H9 (cell line): ENCODE data around the gene MAP3K7. TPM values are rescaled to one million over a fixed set of nuclear protein-coding genes. Genes with fewer than 3 reads are reported as not detected.

ENCODE experiments used
- DNase-seq: peaks from one replicate; pipeline ENCODE4 v3.0.0-alpha.2; 2017
- H2AFZ ChIP-seq: one replicate; pipeline ENCODE4 v1.6.1; 2013; ENCODE audit warnings: mild to moderate bottlenecking, low read length, control low read depth, moderate library complexity
- H2AK5ac ChIP-seq: 2 replicates; pipeline ENCODE4 v1.6.1; 2013; ENCODE audit warnings: low read length, control low read depth, mixed read lengths; ENCODE audit not compliant: insufficient read length
- H2BK120ac ChIP-seq: one replicate; pipeline ENCODE4 v1.6.1; 2013; ENCODE audit warnings: low read depth, mild to moderate bottlenecking, low read length, control low read depth, inconsistent platforms; ENCODE audit not compliant: poor library complexity, severe bottlenecking
- H2BK12ac ChIP-seq: 2 replicates; pipeline ENCODE4 v1.6.1; 2013; ENCODE audit warnings: low read length, control low read depth, mixed read lengths, low read depth; ENCODE audit not compliant: insufficient read length
- H2BK15ac ChIP-seq: 2 replicates; pipeline ENCODE4 v1.6.1; 2013; ENCODE audit warnings: low read depth, low read length, control low read depth
- H2BK20ac ChIP-seq: one replicate; pipeline ENCODE4 v1.6.1; 2013; ENCODE audit warnings: low read depth, mild to moderate bottlenecking, low read length, control low read depth, inconsistent platforms; ENCODE audit not compliant: poor library complexity, severe bottlenecking
- H2BK5ac ChIP-seq: 2 replicates; pipeline ENCODE4 v1.6.1; 2013; ENCODE audit warnings: low read length, control low read depth, mixed read lengths; ENCODE audit not compliant: insufficient read length
- H3K14ac ChIP-seq: 2 replicates; pipeline ENCODE4 v1.6.1; 2013; ENCODE audit warnings: low read length, control low read depth; ENCODE audit not compliant: insufficient read depth
- H3K18ac ChIP-seq: 2 replicates; pipeline ENCODE4 v1.6.1; 2013; ENCODE audit warnings: low read depth, mild to moderate bottlenecking, mixed read lengths, low read length, control low read depth; ENCODE audit not compliant: insufficient read length
- H3K23ac ChIP-seq: 2 replicates; pipeline ENCODE4 v1.6.1; 2013; ENCODE audit warnings: low read length, control low read depth, mixed read lengths, low read depth; ENCODE audit not compliant: insufficient read length
- H3K23me2 ChIP-seq: 2 replicates; pipeline ENCODE4 v1.6.1; 2013; ENCODE audit warnings: low read depth, mild to moderate bottlenecking, mixed read lengths, low read length, control low read depth; ENCODE audit not compliant: insufficient read length, poor library complexity, severe bottlenecking
- H3K27ac ChIP-seq: 2 replicates; pipeline ENCODE4 v1.5.1; 2013; ENCODE audit warnings: low read length, control low read depth, mixed read lengths, low read depth; ENCODE audit not compliant: insufficient read length
- H3K27me3 ChIP-seq: 2 replicates; pipeline ENCODE4 v1.6.1; 2013; ENCODE audit warnings: low read length, control low read depth, inconsistent platforms; ENCODE audit not compliant: insufficient read depth
- H3K4ac ChIP-seq: 2 replicates; pipeline ENCODE4 v1.6.1; 2013; ENCODE audit warnings: low read depth, mild to moderate bottlenecking, control low read depth, inconsistent platforms, low read length, moderate library complexity
- H3K4me1 ChIP-seq: 2 replicates; pipeline ENCODE4 v1.6.1; 2013; ENCODE audit warnings: low read length, control low read depth, inconsistent platforms; ENCODE audit not compliant: insufficient read depth
- H3K4me2 ChIP-seq: 2 replicates; pipeline ENCODE4 v1.6.1; 2013; ENCODE audit warnings: low read length, control low read depth, mixed read lengths; ENCODE audit not compliant: insufficient read length, insufficient read depth
- H3K56ac ChIP-seq: 2 replicates; pipeline ENCODE4 v1.6.1; 2013; ENCODE audit warnings: low read depth, mild to moderate bottlenecking, mixed read lengths, low read length, control low read depth; ENCODE audit not compliant: insufficient read length
- H3K79me1 ChIP-seq: 2 replicates; pipeline ENCODE4 v1.6.1; 2013; ENCODE audit warnings: low read depth, mild to moderate bottlenecking, moderate library complexity, low read length, control low read depth, inconsistent platforms; ENCODE audit not compliant: insufficient read depth, poor library complexity, severe bottlenecking
- H3K79me2 ChIP-seq: 2 replicates; pipeline ENCODE4 v1.6.1; 2013; ENCODE audit warnings: low read length, control low read depth, inconsistent platforms; ENCODE audit not compliant: insufficient read depth
- H3K9ac ChIP-seq: 2 replicates; pipeline ENCODE4 v1.6.1; 2013; ENCODE audit warnings: low read length, control low read depth, mixed read lengths; ENCODE audit not compliant: insufficient read length; ENCODE audit errors: extremely low read depth
- H3K9me3 ChIP-seq: one replicate; pipeline ENCODE4 v1.6.1; 2013; ENCODE audit warnings: low read depth, low read length, inconsistent platforms; ENCODE audit not compliant: control insufficient read depth
- H3T11ph ChIP-seq: one replicate; pipeline ENCODE4 v1.6.1; 2013; ENCODE audit warnings: mild to moderate bottlenecking, low read length, control low read depth, inconsistent platforms
- H4K20me1 ChIP-seq: one replicate; pipeline ENCODE4 v1.6.1; 2013; ENCODE audit not compliant: control insufficient read depth, insufficient read length, insufficient read depth
- H4K5ac ChIP-seq: 2 replicates; pipeline ENCODE4 v1.6.1; 2013; ENCODE audit warnings: low read depth, mild to moderate bottlenecking, mixed read lengths, low read length, control low read depth; ENCODE audit not compliant: insufficient read length
- H4K8ac ChIP-seq: replicated peaks from 2 replicates; pipeline ENCODE4 v1.6.1; 2013; ENCODE audit warnings: low read length, control low read depth, mixed read lengths, low read depth; ENCODE audit not compliant: insufficient read length
- H4K91ac ChIP-seq: 2 replicates; pipeline ENCODE4 v1.6.1; 2013; ENCODE audit warnings: low read depth, mild to moderate bottlenecking, moderate library complexity, mixed read lengths, low read length, control low read depth; ENCODE audit not compliant: insufficient read length
- H3K27ac Mint-ChIP-seq, 3 experiments: 2 replicates in 2 of 3; 3 replicates in 1 of 3; pipeline ENCODE4 v1.8.0; 2020 to 2021; ENCODE audit warnings: mixed read lengths in 3 of 3, mild to moderate bottlenecking in 1 of 3, moderate library complexity in 1 of 3
- H3K27me3 Mint-ChIP-seq: 2 replicates; pipeline ENCODE4 v1.8.0; 2021; ENCODE audit warnings: low read depth, mild to moderate bottlenecking, moderate library complexity, mixed read lengths
- H3K36me3 Mint-ChIP-seq, 3 experiments: 2 replicates in 2 of 3; 3 replicates in 1 of 3; pipeline ENCODE4 v1.8.0; 2020 to 2021; ENCODE audit warnings: low read depth in 3 of 3, mixed read lengths in 3 of 3; ENCODE audit not compliant: insufficient read depth in 1 of 3
- H3K4me1 Mint-ChIP-seq, 2 experiments: 2 replicates each; pipeline ENCODE4 v1.8.0; 2020; ENCODE audit warnings: mixed read lengths in 2 of 2
- H3K4me3 Mint-ChIP-seq, 2 experiments: 2 replicates in 1 of 2; 3 replicates in 1 of 2; pipeline ENCODE4 v1.8.0; 2020 to 2021; ENCODE audit warnings: mild to moderate bottlenecking in 2 of 2, mixed read lengths in 2 of 2, moderate library complexity in 1 of 2
- H3K9me3 Mint-ChIP-seq, 2 experiments: 2 replicates in 1 of 2; 3 replicates in 1 of 2; pipeline ENCODE4 v1.8.0; 2020; ENCODE audit warnings: mild to moderate bottlenecking in 2 of 2, mixed read lengths in 2 of 2, moderate library complexity in 1 of 2
- WGBS: extraction: QIAGEN DNeasy Blood & Tissue Kit; methylation state at CpG from one replicate; pipeline ENCODE4 v1.1.7; 2013; ENCODE audit warnings: missing lambda C conversion rate, low lambda C conversion rate, mixed read lengths; ENCODE audit not compliant: insufficient read length; ENCODE audit errors: extremely low coverage; 5-methylcytosine and 5-hydroxymethylcytosine counted together
- total RNA-seq: library from RNA; stranded (reverse); gene quantifications from 2 replicates; pipeline ENCODE4 v1.2.1, GENCODE V29; 2021
- TF ChIP-seq, protein P1 (sequence below): fragments of 200-600 bp; sonication (generic); conservative IDR thresholded peaks from 3 replicates; pipeline ENCODE4 v1.8.0; 2021; ENCODE audit warnings: antibody characterized with exemption, mild to moderate bottlenecking

The MAP3K7 gene
- total RNA-seq, 1 experiment from 2014 or later = 31.3 TPM

DNA sequence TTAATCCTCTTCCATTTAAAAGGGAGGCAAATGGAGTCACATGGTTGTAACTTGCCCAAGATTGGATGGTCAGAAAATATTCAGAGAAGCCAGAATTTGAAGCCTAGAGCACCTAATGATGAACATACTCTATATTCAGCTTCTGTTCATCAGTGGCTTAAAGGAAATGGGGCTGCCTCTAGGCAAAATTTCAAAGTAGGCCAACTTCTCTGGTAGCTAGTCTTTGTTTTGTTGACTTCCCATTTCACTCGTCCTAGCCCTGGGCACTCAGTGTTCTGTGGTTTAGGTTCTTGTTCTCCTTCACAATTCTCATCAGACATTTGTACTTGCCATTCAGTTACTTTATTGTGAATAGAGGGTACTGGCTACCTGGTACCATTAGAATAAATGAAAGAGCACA is 13.2 kb downstream of the MAP3K7 start:
- no peak overlapping the region for H4K8ac ChIP-seq
- no peak overlapping the region for H2BK20ac ChIP-seq
- Mint-ChIP-seq H3K9me3 (no peaks in the 10 kb centered on the region), H3K36me3 (peaks cover 12 to 18% (median 17%) of the 10 kb centered on the region in 3 experiments; a peak in 6 of 7 replicates), H3K4me3 (no peak overlapping the region), H3K4me1 (no peaks in the 10 kb centered on the region), H3K27ac (no peak overlapping the region), H3K27me3 (no peaks in the 10 kb centered on the region)
- TF ChIP-seq, protein P1, sequence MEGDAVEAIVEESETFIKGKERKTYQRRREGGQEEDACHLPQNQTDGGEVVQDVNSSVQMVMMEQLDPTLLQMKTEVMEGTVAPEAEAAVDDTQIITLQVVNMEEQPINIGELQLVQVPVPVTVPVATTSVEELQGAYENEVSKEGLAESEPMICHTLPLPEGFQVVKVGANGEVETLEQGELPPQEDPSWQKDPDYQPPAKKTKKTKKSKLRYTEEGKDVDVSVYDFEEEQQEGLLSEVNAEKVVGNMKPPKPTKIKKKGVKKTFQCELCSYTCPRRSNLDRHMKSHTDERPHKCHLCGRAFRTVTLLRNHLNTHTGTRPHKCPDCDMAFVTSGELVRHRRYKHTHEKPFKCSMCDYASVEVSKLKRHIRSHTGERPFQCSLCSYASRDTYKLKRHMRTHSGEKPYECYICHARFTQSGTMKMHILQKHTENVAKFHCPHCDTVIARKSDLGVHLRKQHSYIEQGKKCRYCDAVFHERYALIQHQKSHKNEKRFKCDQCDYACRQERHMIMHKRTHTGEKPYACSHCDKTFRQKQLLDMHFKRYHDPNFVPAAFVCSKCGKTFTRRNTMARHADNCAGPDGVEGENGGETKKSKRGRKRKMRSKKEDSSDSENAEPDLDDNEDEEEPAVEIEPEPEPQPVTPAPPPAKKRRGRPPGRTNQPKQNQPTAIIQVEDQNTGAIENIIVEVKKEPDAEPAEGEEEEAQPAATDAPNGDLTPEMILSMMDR = no peak
- no peak overlapping the region for H4K91ac ChIP-seq
- H3K18ac ChIP-seq = no peak overlapping the region
- no peak overlapping the region for H3T11ph ChIP-seq
- no peak overlapping the region for H3K9ac ChIP-seq
- H3K9me3 ChIP-seq = no peaks in the 10 kb centered on the region
- H3K27ac ChIP-seq = no peak overlapping the region
- no peak overlapping the region for H4K5ac ChIP-seq
- no peaks in the 10 kb centered on the region; the same call in 1 of the 2 replicates for H3K4me1 ChIP-seq
- no peak overlapping the region for H2BK12ac ChIP-seq
- no peak overlapping the region for H2AFZ ChIP-seq
- H2BK120ac ChIP-seq = no peak overlapping the region
- no peak overlapping the region for H3K4me2 ChIP-seq
- no peak overlapping the region for H2AK5ac ChIP-seq
- no peak for DNase-seq
- H3K27me3 ChIP-seq = no peaks in the 10 kb centered on the region
- no peaks in the 10 kb centered on the region for H4K20me1 ChIP-seq
- no peak overlapping the region for H2BK5ac ChIP-seq
- H3K23ac ChIP-seq = no peak overlapping the region
- no peak overlapping the region for H2BK15ac ChIP-seq
- H3K23me2 ChIP-seq = no peaks in the 10 kb centered on the region
- H3K4ac ChIP-seq = no peak overlapping the region
- H3K56ac ChIP-seq = no peak overlapping the region
- no peak overlapping the region for H3K14ac ChIP-seq
- WGBS = no CpG with 5 or more reads among the region's 1 CpG
- H3K79me1 ChIP-seq = no peaks in the 10 kb centered on the region
- peaks cover 4% of the 10 kb centered on the region; the same call in 1 of the 2 replicates for H3K79me2 ChIP-seq
